Liver (tissue), 3 donors: Measurements from ENCODE around the gene RAB5B.

Experiments
- RXRA ChIP-seq, 2 donors: IDR thresholded peaks; 2 replicates each; pipeline ENCODE4 v1.6.1; 2017 to 2018; ENCODE audit warnings: antibody characterized with exemption in 2 of 2, mild to moderate bottlenecking in 1 of 2
- TAF1 ChIP-seq: conservative IDR thresholded peaks from 2 replicates; pipeline ENCODE4 v1.6.1; 2016; ENCODE audit warnings: antibody characterized with exemption, mild to moderate bottlenecking
- YY1 ChIP-seq: IDR thresholded peaks from 2 replicates; pipeline ENCODE4 v1.6.1; 2016; ENCODE audit warnings: antibody characterized with exemption, mild to moderate bottlenecking
- TF ChIP-seq, protein P1 (sequence below): fragments of 150-350 bp; IDR thresholded peaks from 2 replicates; pipeline ENCODE4 v1.5.1; 2017; ENCODE audit warnings: improper control_type of control experiment, low read depth, low read length; ENCODE audit not compliant: missing input control
- TF ChIP-seq, protein P2 (sequence below): IDR thresholded peaks from 2 replicates; pipeline ENCODE4 v1.6.1; 2016; ENCODE audit warnings: antibody characterized with exemption, mild to moderate bottlenecking
- TF ChIP-seq, protein P3 (sequence below): IDR thresholded peaks from 2 replicates; pipeline ENCODE4 v1.6.1; 2016; ENCODE audit warnings: antibody characterized with exemption
- donor health status: healthy.
- donor health status: healthy.

DNA sequence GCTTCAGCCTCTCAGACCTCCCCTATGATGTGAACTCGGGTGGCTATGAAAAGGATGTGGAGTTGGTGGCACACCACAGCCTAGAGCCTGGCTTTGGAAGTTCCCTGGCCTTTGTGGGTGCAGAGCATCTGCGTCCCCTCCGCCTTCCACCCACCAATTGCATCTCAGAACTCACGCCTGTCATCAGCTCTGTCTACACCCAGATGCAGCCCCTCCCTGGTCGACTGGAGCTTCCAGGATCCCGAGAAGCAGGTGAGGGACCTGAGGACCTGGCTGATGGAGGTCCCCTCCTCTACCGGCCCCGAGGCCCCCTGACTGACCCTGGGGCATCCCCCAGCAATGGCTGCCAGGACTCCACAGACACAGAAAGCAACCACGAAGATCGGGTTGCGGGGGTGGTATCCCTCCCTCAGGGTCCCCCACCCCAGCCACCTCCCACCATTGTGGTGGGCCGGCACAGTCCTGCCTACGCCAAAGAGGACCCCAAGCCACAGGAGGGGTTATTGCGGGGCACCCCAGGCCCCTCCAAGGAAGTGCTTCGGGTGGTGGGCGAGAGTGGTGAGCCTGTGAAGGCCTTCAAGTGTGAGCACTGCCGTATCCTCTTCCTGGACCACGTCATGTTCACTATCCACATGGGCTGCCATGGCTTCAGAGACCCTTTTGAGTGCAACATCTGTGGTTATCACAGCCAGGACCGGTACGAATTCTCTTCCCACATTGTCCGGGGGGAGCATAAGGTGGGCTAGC, 60.9 kb downstream of the RAB5B start:
- no peak for TF ChIP-seq YY1
- TF ChIP-seq, protein P1, sequence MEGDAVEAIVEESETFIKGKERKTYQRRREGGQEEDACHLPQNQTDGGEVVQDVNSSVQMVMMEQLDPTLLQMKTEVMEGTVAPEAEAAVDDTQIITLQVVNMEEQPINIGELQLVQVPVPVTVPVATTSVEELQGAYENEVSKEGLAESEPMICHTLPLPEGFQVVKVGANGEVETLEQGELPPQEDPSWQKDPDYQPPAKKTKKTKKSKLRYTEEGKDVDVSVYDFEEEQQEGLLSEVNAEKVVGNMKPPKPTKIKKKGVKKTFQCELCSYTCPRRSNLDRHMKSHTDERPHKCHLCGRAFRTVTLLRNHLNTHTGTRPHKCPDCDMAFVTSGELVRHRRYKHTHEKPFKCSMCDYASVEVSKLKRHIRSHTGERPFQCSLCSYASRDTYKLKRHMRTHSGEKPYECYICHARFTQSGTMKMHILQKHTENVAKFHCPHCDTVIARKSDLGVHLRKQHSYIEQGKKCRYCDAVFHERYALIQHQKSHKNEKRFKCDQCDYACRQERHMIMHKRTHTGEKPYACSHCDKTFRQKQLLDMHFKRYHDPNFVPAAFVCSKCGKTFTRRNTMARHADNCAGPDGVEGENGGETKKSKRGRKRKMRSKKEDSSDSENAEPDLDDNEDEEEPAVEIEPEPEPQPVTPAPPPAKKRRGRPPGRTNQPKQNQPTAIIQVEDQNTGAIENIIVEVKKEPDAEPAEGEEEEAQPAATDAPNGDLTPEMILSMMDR = no peak
- TF ChIP-seq RXRA (IDR thresholded peaks at IDR 0.05) = no peak
- TF ChIP-seq, protein P2, sequence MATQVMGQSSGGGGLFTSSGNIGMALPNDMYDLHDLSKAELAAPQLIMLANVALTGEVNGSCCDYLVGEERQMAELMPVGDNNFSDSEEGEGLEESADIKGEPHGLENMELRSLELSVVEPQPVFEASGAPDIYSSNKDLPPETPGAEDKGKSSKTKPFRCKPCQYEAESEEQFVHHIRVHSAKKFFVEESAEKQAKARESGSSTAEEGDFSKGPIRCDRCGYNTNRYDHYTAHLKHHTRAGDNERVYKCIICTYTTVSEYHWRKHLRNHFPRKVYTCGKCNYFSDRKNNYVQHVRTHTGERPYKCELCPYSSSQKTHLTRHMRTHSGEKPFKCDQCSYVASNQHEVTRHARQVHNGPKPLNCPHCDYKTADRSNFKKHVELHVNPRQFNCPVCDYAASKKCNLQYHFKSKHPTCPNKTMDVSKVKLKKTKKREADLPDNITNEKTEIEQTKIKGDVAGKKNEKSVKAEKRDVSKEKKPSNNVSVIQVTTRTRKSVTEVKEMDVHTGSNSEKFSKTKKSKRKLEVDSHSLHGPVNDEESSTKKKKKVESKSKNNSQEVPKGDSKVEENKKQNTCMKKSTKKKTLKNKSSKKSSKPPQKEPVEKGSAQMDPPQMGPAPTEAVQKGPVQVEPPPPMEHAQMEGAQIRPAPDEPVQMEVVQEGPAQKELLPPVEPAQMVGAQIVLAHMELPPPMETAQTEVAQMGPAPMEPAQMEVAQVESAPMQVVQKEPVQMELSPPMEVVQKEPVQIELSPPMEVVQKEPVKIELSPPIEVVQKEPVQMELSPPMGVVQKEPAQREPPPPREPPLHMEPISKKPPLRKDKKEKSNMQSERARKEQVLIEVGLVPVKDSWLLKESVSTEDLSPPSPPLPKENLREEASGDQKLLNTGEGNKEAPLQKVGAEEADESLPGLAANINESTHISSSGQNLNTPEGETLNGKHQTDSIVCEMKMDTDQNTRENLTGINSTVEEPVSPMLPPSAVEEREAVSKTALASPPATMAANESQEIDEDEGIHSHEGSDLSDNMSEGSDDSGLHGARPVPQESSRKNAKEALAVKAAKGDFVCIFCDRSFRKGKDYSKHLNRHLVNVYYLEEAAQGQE = no peak
- TF ChIP-seq TAF1 = no peak
- TF ChIP-seq, protein P3, sequence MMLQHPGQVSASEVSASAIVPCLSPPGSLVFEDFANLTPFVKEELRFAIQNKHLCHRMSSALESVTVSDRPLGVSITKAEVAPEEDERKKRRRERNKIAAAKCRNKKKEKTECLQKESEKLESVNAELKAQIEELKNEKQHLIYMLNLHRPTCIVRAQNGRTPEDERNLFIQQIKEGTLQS = no peak
